Small intestine (tissue), 7 donors: ENCODE data around the gene SCD. TPM values are rescaled to one million over a fixed set of nuclear protein-coding genes. Genes with fewer than 3 reads are reported as not detected.

ENCODE experiments used
- DNase-seq, 2 donors: peaks; one replicate each; pipeline versions ENCODE4 v3.0.0 to v3.0.0-alpha.2; 2013
- FAIRE-seq: peaks from 2 replicates; lab custom pipeline; 2012; peaks lifted over from hg19 to GRCh38; lab: Jason Lieb, UNC
- H3K27ac ChIP-seq, 3 donors: one replicate each; pipeline ENCODE4 v1.5.1; 2013; ENCODE audit warnings: low read length in 2 of 3, mild to moderate bottlenecking in 2 of 3, control low read depth in 1 of 3, inconsistent platforms in 1 of 3, low read depth in 1 of 3, moderate library complexity in 1 of 3
- H3K27me3 ChIP-seq, 3 donors: one replicate each; pipeline ENCODE4 v1.6.1; 2013; ENCODE audit warnings: low read length in 3 of 3, inconsistent platforms in 1 of 3; ENCODE audit not compliant: control insufficient read depth in 3 of 3, insufficient read depth in 3 of 3
- H3K36me3 ChIP-seq, 3 donors: one replicate each; pipeline ENCODE4 v1.6.1; 2013; ENCODE audit warnings: low read length in 3 of 3, inconsistent platforms in 1 of 3, low read depth in 1 of 3, mild to moderate bottlenecking in 1 of 3, moderate library complexity in 1 of 3; ENCODE audit not compliant: control insufficient read depth in 3 of 3, insufficient read depth in 2 of 3
- H3K4me1 ChIP-seq, 3 donors: one replicate each; pipeline ENCODE4 v1.6.1; 2013; ENCODE audit warnings: low read length in 2 of 3, inconsistent platforms in 1 of 3, low read depth in 1 of 3, mild to moderate bottlenecking in 1 of 3, moderate library complexity in 1 of 3; ENCODE audit not compliant: control insufficient read depth in 3 of 3, insufficient read depth in 2 of 3
- H3K4me3 ChIP-seq, 3 donors: one replicate each; pipeline ENCODE4 v1.5.1; 2013; ENCODE audit warnings: low read length in 3 of 3, control low read depth in 1 of 3, inconsistent platforms in 1 of 3, low read depth in 1 of 3, mild to moderate bottlenecking in 1 of 3, moderate library complexity in 1 of 3
- H3K9me3 ChIP-seq, 2 donors: one replicate each; pipeline ENCODE4 v1.6.1; 2013; ENCODE audit warnings: low read depth in 1 of 2, low read length in 1 of 2; ENCODE audit not compliant: control insufficient read depth in 2 of 2, insufficient read depth in 1 of 2
- WGBS, 3 donors: extraction: QIAGEN DNeasy Blood & Tissue Kit; methylation state at CpG; one replicate each; pipeline ENCODE4 v1.1.7; 2013; 5-methylcytosine and 5-hydroxymethylcytosine counted together
- polyA plus RNA-seq, 4 donors: library from polyadenylated mRNA; stranded (reverse) in 3 of 4; unstranded in 1 of 4; fragments of 200-250 nt in 3 of 4; fragments of 120-200 nt in 1 of 4; gene quantifications; one replicate each; pipeline versions ENCODE4 v1.2.1 to v1.2.3, GENCODE V29; 2013
- donor health status: healthy with polysubstance abuse.
- donor health status: control.
- donor health status: control.
- donor health status: Bipolar disorder and iron deficiency.
- donor health status: healthy.

SCD gene
- polyA plus RNA-seq, 4 donors: 14.8 to 144 (median 22.2) TPM

GRCh38 chr10:100401631-100402328 lies 54.7 kb downstream of the SCD start:
- 18 to 51% (median 28%) methylated on average over 4 of the region's 4 CpGs for WGBS, 3 donors
- FAIRE-seq (no peak), DNase-seq (peak in 1 of 2 donors; percentile 70)
- Histone ChIP-seq H3K9me3 (no peaks in the 10 kb centered on the region), H3K4me1 (no peaks in the 10 kb centered on the region), H3K27me3 (no peaks in the 10 kb centered on the region), H3K36me3 (no peaks in the 10 kb centered on the region), H3K27ac (no peak overlapping the region), H3K4me3 (no peak overlapping the region)

- no peaks in the 10 kb centered on the region for H3K27me3 ChIP-seq
- 45 to 72% (median 67%) methylated on average over 3 of the region's 3 CpGs for WGBS, 3 donors
- H3K9me3 ChIP-seq: no peaks in the 10 kb centered on the region
- H3K4me3 ChIP-seq: no peak overlapping the region
- H3K4me1 ChIP-seq: no peaks in the 10 kb centered on the region
- no peak for FAIRE-seq
- H3K36me3 ChIP-seq: no peaks in the 10 kb centered on the region
- no peak overlapping the region for H3K27ac ChIP-seq
- no peak for DNase-seq
These were observed 56.7 kb downstream of the SCD start for GRCh38 chr10:100403734-100404133.

GRCh38 chr10:100413173-100413572 lies 66.1 kb downstream of the SCD start:
- no peaks in the 10 kb centered on the region for H3K27me3 ChIP-seq
- H3K27ac ChIP-seq: no peak overlapping the region
- no peak for FAIRE-seq
- H3K4me3 ChIP-seq: no peak overlapping the region
- WGBS, 3 donors: 73 to 78% (median 77%) methylated on average over 3 of the region's 3 CpGs
- H3K4me1 ChIP-seq: no peaks in the 10 kb centered on the region
- no peaks in the 10 kb centered on the region for H3K36me3 ChIP-seq
- DNase-seq: no peak
- H3K9me3 ChIP-seq: no peaks in the 10 kb centered on the region

Other genes with a start within 250 kb of the SCD start
- 10 to 100 TPM in 2 of 4 donors, 1 to 10 TPM in 2; 6.5 to 88.5 (median 19.0) TPM for gene ERLIN1, start 161.2 kb upstream of the SCD start, polyA plus RNA-seq
- gene CHUK, start 117.6 kb upstream of the SCD start, polyA plus RNA-seq: 10 to 100 TPM; 11.9 to 18.3 (median 14.1) TPM
- 10 to 100 TPM; 10.5 to 22.3 (median 18.8) TPM for gene CWF19L1, start 79.6 kb upstream of the SCD start, polyA plus RNA-seq
- gene BLOC1S2, start 60.6 kb upstream of the SCD start, polyA plus RNA-seq: 10 to 100 TPM; 33.3 to 47.6 (median 38.3) TPM
- under 1 TPM in 3 of 4 donors, not detected in 1; 0.10 to 0.27 (median 0.19) TPM for gene PKD2L1, start 17.0 kb upstream of the SCD start, polyA plus RNA-seq
- gene WNT8B, start 115.8 kb downstream of the SCD start, polyA plus RNA-seq: under 1 TPM in 1 of 4 donors, not detected in 3; 0.10 TPM
- gene SEC31B, start 172.6 kb downstream of the SCD start, polyA plus RNA-seq: 10 to 100 TPM in 2 of 4 donors, 1 to 10 TPM in 2; 4.4 to 18.6 (median 10.3) TPM
- 100 to 1,000 TPM; 186 to 484 (median 406) TPM for gene NDUFB8, start 182.6 kb downstream of the SCD start, polyA plus RNA-seq
- gene HIF1AN, start 188.7 kb downstream of the SCD start, polyA plus RNA-seq: 10 to 100 TPM in 1 of 4 donors, 1 to 10 TPM in 3; 4.2 to 30.5 (median 6.3) TPM